Neuronal stem cell (in vitro differentiated cells): Measurements from ENCODE around the gene HIGD2B.
"Not testable (repeated sequence)": the region's sequence is repeated elsewhere in the genome, so short reads cannot be mapped to it uniquely, and the experiment has no call there.

ENCODE experiments used
- DNase-seq: peaks from one replicate; pipeline ENCODE4 v3.0.0-alpha.2; 2013; ENCODE audit warnings: low spot score
- H2AFZ ChIP-seq: one replicate; pipeline ENCODE4 v1.6.1; 2013; ENCODE audit warnings: mild to moderate bottlenecking, low read length, inconsistent platforms
- H2AK5ac ChIP-seq: 2 replicates; pipeline ENCODE4 v1.6.1; 2013; ENCODE audit warnings: low read depth, mild to moderate bottlenecking, inconsistent platforms, low read length, moderate library complexity, mixed read lengths
- H2BK120ac ChIP-seq: 2 replicates; pipeline ENCODE4 v1.6.1; 2013; ENCODE audit warnings: low read depth, mild to moderate bottlenecking, inconsistent platforms, low read length, moderate library complexity, mixed read lengths
- H2BK12ac ChIP-seq: one replicate; pipeline ENCODE4 v1.6.1; 2013; ENCODE audit warnings: low read length, inconsistent platforms
- H2BK15ac ChIP-seq: 2 replicates; pipeline ENCODE4 v1.6.1; 2013; ENCODE audit warnings: mild to moderate bottlenecking, low read length, inconsistent platforms, mixed read lengths
- H2BK5ac ChIP-seq: one replicate; pipeline ENCODE4 v1.6.1; 2013; ENCODE audit warnings: inconsistent platforms, mild to moderate bottlenecking, low read length, moderate library complexity
- H3K14ac ChIP-seq: one replicate; pipeline ENCODE4 v1.6.1; 2013; ENCODE audit warnings: low read length, inconsistent platforms
- H3K18ac ChIP-seq: 2 replicates; pipeline ENCODE4 v1.6.1; 2013; ENCODE audit warnings: low read length, inconsistent platforms
- H3K23ac ChIP-seq: 2 replicates; pipeline ENCODE4 v1.6.1; 2013; ENCODE audit warnings: low read depth, mild to moderate bottlenecking, mixed read lengths, low read length, inconsistent platforms; ENCODE audit not compliant: poor library complexity
- H3K27ac ChIP-seq: replicated peaks from 3 replicates; pipeline ENCODE4 v1.5.1; 2013; ENCODE audit warnings: low read length, inconsistent platforms
- H3K27me3 ChIP-seq, 3 experiments: 2 replicates each; pipeline ENCODE4 v1.6.1; 2013; ENCODE audit warnings: low read length in 3 of 3, mild to moderate bottlenecking in 2 of 3, inconsistent platforms in 1 of 3, low read depth in 1 of 3, mixed read lengths in 1 of 3, moderate library complexity in 1 of 3; ENCODE audit not compliant: control insufficient read depth in 3 of 3, insufficient read depth in 3 of 3
- H3K36me3 ChIP-seq, 2 donors: replicated peaks in 1 of 2; 2 replicates each; pipeline ENCODE4 v1.6.1; 2013; ENCODE audit warnings: low read length in 2 of 2; ENCODE audit not compliant: control insufficient read depth in 2 of 2, insufficient read depth in 2 of 2
- H3K4ac ChIP-seq: 2 replicates; pipeline ENCODE4 v1.6.1; 2013; ENCODE audit warnings: inconsistent platforms, mild to moderate bottlenecking, low read length, moderate library complexity
- H3K4me1 ChIP-seq, 2 donors: 1 replicate in 1 of 2; 2 replicates in 1 of 2; pipeline ENCODE4 v1.6.1; 2013; ENCODE audit warnings: low read length in 2 of 2, low read depth in 1 of 2; ENCODE audit not compliant: control insufficient read depth in 2 of 2, insufficient read depth in 1 of 2
- H3K4me2 ChIP-seq: one replicate; pipeline ENCODE4 v1.6.1; 2013; ENCODE audit warnings: mild to moderate bottlenecking, low read length, inconsistent platforms; ENCODE audit not compliant: insufficient read depth, poor library complexity, severe bottlenecking
- H3K4me3 ChIP-seq, 2 donors: 2 replicates each; pipeline ENCODE4 v1.5.1; 2013; ENCODE audit warnings: low read length in 2 of 2, mild to moderate bottlenecking in 2 of 2, inconsistent platforms in 1 of 2, moderate library complexity in 1 of 2
- H3K79me1 ChIP-seq: one replicate; pipeline ENCODE4 v1.6.1; 2013; ENCODE audit warnings: low read depth, mild to moderate bottlenecking, inconsistent platforms, low read length, moderate library complexity
- H3K9ac ChIP-seq: one replicate; pipeline ENCODE4 v1.6.1; 2013; ENCODE audit warnings: mild to moderate bottlenecking, low read depth, low read length, inconsistent platforms; ENCODE audit not compliant: poor library complexity
- H3K9me3 ChIP-seq, 2 donors: replicated peaks in 1 of 2; 2 replicates each; pipeline versions ENCODE3 to v1.6.1; 2013; ENCODE audit warnings: low read length in 2 of 2, mild to moderate bottlenecking in 2 of 2, inconsistent platforms in 1 of 2, low read depth in 1 of 2, mixed read lengths in 1 of 2, moderate library complexity in 1 of 2; ENCODE audit not compliant: control insufficient read depth in 2 of 2, insufficient read depth in 1 of 2
- H4K8ac ChIP-seq: one replicate; pipeline ENCODE4 v1.6.1; 2013; ENCODE audit warnings: low read depth, mild to moderate bottlenecking, inconsistent platforms, low read length, moderate library complexity
- H4K91ac ChIP-seq: one replicate; pipeline ENCODE4 v1.6.1; 2013; ENCODE audit warnings: low read length, low read depth, mild to moderate bottlenecking, inconsistent platforms; ENCODE audit not compliant: poor library complexity
- WGBS, 2 donors: extraction: QIAGEN DNeasy Blood & Tissue Kit; methylation state at CpG; one replicate each; pipeline ENCODE4 v1.1.7; 2013; ENCODE audit warnings: missing lambda C conversion rate in 2 of 2, mixed read lengths in 1 of 2; ENCODE audit not compliant: insufficient read length in 2 of 2, insufficient replicate concordance in 1 of 2; ENCODE audit errors: extremely low coverage in 2 of 2; 5-methylcytosine and 5-hydroxymethylcytosine counted together

The HIGD2B gene

GRCh38 chr15:72680931-72681330 lies 5.1 kb downstream of the HIGD2B start:
- Histone ChIP-seq H3K4me3 (no peak overlapping the region), H3K27me3 (peaks cover 0 to 17% (median 0%) of the 10 kb centered on the region in 3 experiments), H3K79me1 (no peaks in the 10 kb centered on the region), H3K18ac (no peak overlapping the region), H3K27ac (no peak overlapping the region), H4K8ac (no peak overlapping the region), H3K14ac (no peak overlapping the region), H3K4me1 (no peaks in the 10 kb centered on the region), H3K23ac (no peak overlapping the region), H4K91ac (no peak overlapping the region), H3K4ac (no peak overlapping the region), H3K4me2 (no peak overlapping the region), H2AK5ac (no peak overlapping the region), H3K9ac (no peak overlapping the region), H2BK15ac (no peak overlapping the region), H2BK12ac (no peak overlapping the region), H3K36me3 (no peaks in the 10 kb centered on the region), H2AFZ (no peak overlapping the region), H3K9me3 (no peaks in the 10 kb centered on the region), H2BK5ac (no peak overlapping the region), H2BK120ac (no peak overlapping the region)
- no CpG with 5 or more reads among the region's 3 CpGs for WGBS, 2 donors
- no peak for DNase-seq

DNA sequence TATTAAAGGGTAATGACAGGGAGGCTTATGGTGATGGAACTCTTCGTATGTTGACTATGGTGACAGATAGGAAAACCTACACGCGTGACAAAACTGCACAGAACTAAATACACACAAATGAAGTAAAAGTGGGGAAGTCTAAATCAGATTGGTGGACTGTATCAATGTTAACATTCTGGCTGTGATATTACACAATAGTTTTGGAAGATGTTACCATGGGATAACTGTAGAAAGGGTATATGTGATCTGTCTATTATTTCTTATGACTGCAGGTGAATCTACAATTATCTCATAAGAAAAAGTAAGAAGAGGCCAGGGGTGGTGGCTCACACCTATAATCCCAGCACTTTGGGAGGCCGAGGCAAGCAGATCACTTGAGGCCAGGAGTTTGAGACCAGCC lies 9.1 kb downstream of the HIGD2B start:
- no peak overlapping the region for H3K4ac ChIP-seq
- no peak overlapping the region for H3K14ac ChIP-seq
- H3K27ac ChIP-seq = no peak overlapping the region
- no peak overlapping the region for H2AK5ac ChIP-seq
- H2BK12ac ChIP-seq = no peak overlapping the region
- H2BK120ac ChIP-seq = no peak overlapping the region
- H3K9ac ChIP-seq = no peak overlapping the region
- H4K91ac ChIP-seq = no peak overlapping the region
- WGBS, 2 donors = no CpG with 5 or more reads among the region's 4 CpGs
- H3K23ac ChIP-seq = no peak overlapping the region
- no peaks in the 10 kb centered on the region for H3K79me1 ChIP-seq
- no peak overlapping the region for H3K4me2 ChIP-seq
- no peaks in the 10 kb centered on the region for H3K36me3 ChIP-seq
- no peak for DNase-seq
- H3K9me3 ChIP-seq = no peaks in the 10 kb centered on the region
- no peak overlapping the region for H2BK5ac ChIP-seq
- no peak overlapping the region for H4K8ac ChIP-seq
- H3K27me3 ChIP-seq = peaks cover 0 to 19% (median 0%) of the 10 kb centered on the region in 3 experiments
- H3K18ac ChIP-seq = no peak overlapping the region
- peaks cover 0 to under 1% of the 10 kb centered on the region in 2 donors for H3K4me1 ChIP-seq
- no peak overlapping the region for H2AFZ ChIP-seq
- H2BK15ac ChIP-seq = no peak overlapping the region
- no peak overlapping the region for H3K4me3 ChIP-seq

- H2BK120ac ChIP-seq = no peak overlapping the region
- DNase-seq = no peak
- peaks cover 1% of the 10 kb centered on the region for H3K79me1 ChIP-seq
- no peak overlapping the region for H3K27ac ChIP-seq
- H3K9me3 ChIP-seq = no peaks in the 10 kb centered on the region
- H3K36me3 ChIP-seq = no peaks in the 10 kb centered on the region
- H3K23ac ChIP-seq = no peak overlapping the region
- H2BK5ac ChIP-seq = no peak overlapping the region
- no peak overlapping the region for H3K18ac ChIP-seq
- no peak overlapping the region for H4K8ac ChIP-seq
- WGBS, 2 donors = no CpG with 5 or more reads among the region's 3 CpGs
- no peak overlapping the region for H2AK5ac ChIP-seq
- H2AFZ ChIP-seq = peak overlapping the region; percentile 86
- no peak overlapping the region for H2BK12ac ChIP-seq
- no peak overlapping the region for H3K14ac ChIP-seq
- peaks cover 0 to 2% (median 0%) of the 10 kb centered on the region in 3 experiments for H3K27me3 ChIP-seq
- H3K4me2 ChIP-seq = no peak overlapping the region
- no peak overlapping the region for H3K4ac ChIP-seq
- H4K91ac ChIP-seq = no peak overlapping the region
- H3K4me3 ChIP-seq = no peak overlapping the region
- no peak overlapping the region for H2BK15ac ChIP-seq
- H3K4me1 ChIP-seq = peaks cover 2 to 10% of the 10 kb centered on the region in 2 donors
- H3K9ac ChIP-seq = no peak overlapping the region
These were observed 14.5 kb downstream of the HIGD2B start for GRCh38 chr15:72671525-72671924.

DNA sequence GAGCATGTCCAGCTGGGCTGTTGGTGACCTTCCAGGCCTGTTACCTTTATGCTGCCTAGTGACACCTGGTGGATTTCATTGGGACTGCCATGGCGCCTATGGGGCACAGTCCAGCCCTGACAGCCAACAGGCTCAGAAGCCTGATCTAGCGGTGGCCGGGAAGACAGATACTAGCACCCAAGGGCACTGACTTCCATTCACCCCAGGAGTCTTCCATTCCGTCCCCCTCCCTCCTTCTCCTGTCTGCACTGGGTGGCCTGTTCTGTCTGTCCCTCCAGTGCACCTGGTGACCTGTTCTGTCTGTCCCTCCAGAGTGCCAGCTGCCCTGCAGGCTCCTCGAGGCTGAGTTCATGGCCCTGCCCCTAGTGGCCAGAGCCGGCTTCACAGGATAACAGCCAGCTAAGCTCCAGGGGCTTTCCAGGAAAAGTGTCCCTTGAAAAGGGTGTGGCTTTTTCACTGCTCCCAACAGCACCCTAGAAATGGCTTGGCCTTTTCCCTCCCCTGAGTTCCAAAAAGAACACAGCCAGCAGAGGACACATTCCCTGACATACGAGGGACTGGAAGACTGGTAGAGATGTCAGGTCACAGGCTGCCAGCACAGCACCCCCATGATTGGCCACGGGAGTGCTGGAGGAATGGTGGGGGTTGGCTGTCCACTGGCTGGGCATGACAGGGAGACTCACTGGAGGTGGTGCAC lies 15.2 kb downstream of the HIGD2B start:
- H3K36me3 ChIP-seq, H3K79me1 ChIP-seq, H4K8ac ChIP-seq, H3K27me3 ChIP-seq, H2AK5ac ChIP-seq, H3K18ac ChIP-seq, H3K9me3 ChIP-seq, H3K27ac ChIP-seq, H2BK15ac ChIP-seq, H3K23ac ChIP-seq, H3K14ac ChIP-seq, H3K9ac ChIP-seq, H4K91ac ChIP-seq, H2BK12ac ChIP-seq, H2BK5ac ChIP-seq, H2BK120ac ChIP-seq, H3K4ac ChIP-seq: not testable (repeated sequence)
- H3K4me2 ChIP-seq = peak overlapping the region; percentile 62
- peak overlapping the region; percentile 27 to 56 for H3K4me3 ChIP-seq
- no CpG with 5 or more reads among the region's 8 CpGs for WGBS, 2 donors
- H2AFZ ChIP-seq = peak overlapping the region; percentile 86
- DNase-seq = peak; percentile 79
- peaks cover 2 to 10% of the 10 kb centered on the region in 2 donors for H3K4me1 ChIP-seq
